Measurements from ENCODE around the gene OTUD3. TPM values are rescaled to one million over a fixed set of nuclear protein-coding genes. Genes with fewer than 3 reads are reported as not detected.
"Not testable (repeated sequence)": the region's sequence is repeated elsewhere in the genome, so short reads cannot be mapped to it uniquely, and the experiment has no call there.

Gene OTUD3, protein sequence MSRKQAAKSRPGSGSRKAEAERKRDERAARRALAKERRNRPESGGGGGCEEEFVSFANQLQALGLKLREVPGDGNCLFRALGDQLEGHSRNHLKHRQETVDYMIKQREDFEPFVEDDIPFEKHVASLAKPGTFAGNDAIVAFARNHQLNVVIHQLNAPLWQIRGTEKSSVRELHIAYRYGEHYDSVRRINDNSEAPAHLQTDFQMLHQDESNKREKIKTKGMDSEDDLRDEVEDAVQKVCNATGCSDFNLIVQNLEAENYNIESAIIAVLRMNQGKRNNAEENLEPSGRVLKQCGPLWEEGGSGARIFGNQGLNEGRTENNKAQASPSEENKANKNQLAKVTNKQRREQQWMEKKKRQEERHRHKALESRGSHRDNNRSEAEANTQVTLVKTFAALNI
- 27.7 TPM for polyA plus RNA-seq
- long read RNA-seq, donor 1, full-length matches to known transcripts = 1 of 1 reads
- long read RNA-seq, donor 1, partial matches to known transcripts = 0 of 1 reads
- long read RNA-seq, donor 1, other reads (novel, unspliced or antisense) = 0 of 1 reads
- long read RNA-seq, donor 2, full-length matches to known transcripts = 2 of 14 reads
- long read RNA-seq, donor 2, partial matches to known transcripts = 12 of 14 reads
- long read RNA-seq, donor 2, other reads (novel, unspliced or antisense) = 0 of 14 reads
- long read RNA-seq, donor 3 = 0 reads
- long read RNA-seq, donor 4 = 0 reads
- long read RNA-seq, donor 5 = 0 reads
- long read RNA-seq, donor 6 = 0 reads
- long read RNA-seq, donor 7 = 0 reads
- long read RNA-seq, donor 8, full-length matches to known transcripts = 2 of 2 reads
- long read RNA-seq, donor 8, partial matches to known transcripts = 0 of 2 reads
- long read RNA-seq, donor 8, other reads (novel, unspliced or antisense) = 0 of 2 reads
- long read RNA-seq, donor 9 = 0 reads
- long read RNA-seq, donor 10 = 0 reads
- long read RNA-seq, donor 11 = 0 reads

DNA sequence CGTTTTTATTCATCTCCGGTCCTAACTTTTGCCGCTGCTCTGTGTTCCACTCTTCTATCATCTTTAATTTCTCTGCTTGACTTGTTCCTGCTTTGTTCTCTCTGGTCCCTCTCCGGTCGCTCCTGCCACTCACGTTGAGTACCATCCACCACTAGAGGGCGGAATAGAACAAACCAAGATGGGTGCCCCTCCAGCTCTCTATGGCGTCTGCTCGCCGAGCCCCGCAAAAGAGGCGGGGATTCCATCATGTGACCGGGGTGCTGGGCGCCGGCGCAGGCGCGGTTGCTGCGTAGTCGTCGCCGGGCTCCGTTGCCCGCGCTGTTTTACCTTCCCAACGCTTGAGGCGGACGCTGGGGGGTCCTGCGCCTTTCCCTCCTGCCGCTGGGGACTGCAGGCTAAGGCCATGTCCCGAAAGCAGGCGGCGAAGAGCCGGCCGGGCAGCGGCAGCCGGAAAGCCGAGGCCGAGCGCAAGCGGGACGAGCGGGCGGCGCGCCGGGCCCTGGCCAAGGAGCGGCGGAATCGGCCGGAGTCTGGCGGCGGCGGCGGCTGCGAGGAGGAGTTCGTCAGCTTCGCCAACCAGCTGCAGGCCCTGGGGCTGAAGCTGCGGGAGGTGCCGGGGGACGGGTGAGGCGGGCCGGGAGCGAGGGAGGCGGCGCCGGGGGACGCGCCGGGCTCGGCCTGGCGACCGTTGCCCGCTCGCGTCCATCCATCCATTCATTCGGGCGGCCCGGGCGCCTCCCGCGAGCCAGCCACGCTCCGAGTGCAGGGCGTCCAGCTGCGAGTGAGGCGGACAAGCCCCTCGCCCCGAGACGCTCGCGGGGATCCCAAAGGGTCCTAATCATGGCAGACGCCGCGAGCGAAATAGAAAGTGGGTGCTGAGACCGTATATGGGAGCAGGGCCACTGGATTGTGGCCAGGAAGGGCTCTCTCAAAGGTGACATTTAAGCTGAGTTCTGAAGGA is at the start of gene OTUD3:
Gene OTUD3, plus strand, starts transcription at position 285 of the 961 bp plus-strand sequence. Its CDS starts 119 bp downstream, at position 404.
- H3K4me1 ChIP-seq (ENCODE audit: control insufficient read depth, insufficient read depth, low read length) = peaks cover 14% of the 10 kb centered on the region
- no peaks in the 10 kb centered on the region for H3K36me3 ChIP-seq (ENCODE audit: control insufficient read depth, insufficient read depth, low read length)
- no peaks in the 10 kb centered on the region for H3K27me3 ChIP-seq (ENCODE audit: control insufficient read depth, insufficient read depth, low read length)
- H3K9me3 ChIP-seq (ENCODE audit: control insufficient read depth, low read depth, low read length) = no peaks in the 10 kb centered on the region
- DNase-seq = peak; percentile 98
- H3K27ac ChIP-seq (ENCODE audit: low read length) = peak within 1 kb of the TSS; percentile 68
- peak within 1 kb of the TSS; percentile 83 for H3K4me3 ChIP-seq (ENCODE audit: low read length)
- 0% methylated on average over 3 of the region's 97 CpGs for WGBS (ENCODE audit: insufficient coverage, low lambda C conversion rate)

DNA sequence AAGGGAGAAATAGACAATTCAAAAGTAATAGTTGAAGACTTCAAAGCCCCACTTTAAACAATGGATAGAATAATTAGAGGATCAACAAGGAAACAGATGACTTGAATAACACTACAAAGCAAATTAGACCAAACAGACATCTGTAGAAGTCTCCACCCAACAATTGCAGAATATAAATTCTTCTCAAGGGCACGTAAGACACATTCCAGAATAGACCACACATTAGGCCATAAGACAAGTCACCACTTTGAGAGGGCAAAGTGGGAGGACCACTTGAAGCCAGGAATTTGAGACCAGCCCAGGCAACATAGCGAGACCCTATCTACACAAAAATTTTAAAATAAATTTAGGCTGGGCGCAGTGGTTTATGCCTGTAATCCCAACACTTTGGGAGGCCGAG is 46.6 kb upstream of the OTUD3 start:
- Histone ChIP-seq H3K27ac (ENCODE audit: low read length) (no peak overlapping the region), H3K27me3 (ENCODE audit: control insufficient read depth, insufficient read depth, low read length) (no peaks in the 10 kb centered on the region), H3K4me3 (ENCODE audit: low read length) (no peak overlapping the region), H3K4me1 (ENCODE audit: control insufficient read depth, insufficient read depth, low read length) (no peaks in the 10 kb centered on the region), H3K36me3 (ENCODE audit: control insufficient read depth, insufficient read depth, low read length) (no peaks in the 10 kb centered on the region), H3K9me3 (ENCODE audit: control insufficient read depth, low read depth, low read length) (no peaks in the 10 kb centered on the region)
- WGBS (ENCODE audit: insufficient coverage, low lambda C conversion rate) = no CpG with 5 or more reads among the region's 4 CpGs
- no peak for DNase-seq

DNA sequence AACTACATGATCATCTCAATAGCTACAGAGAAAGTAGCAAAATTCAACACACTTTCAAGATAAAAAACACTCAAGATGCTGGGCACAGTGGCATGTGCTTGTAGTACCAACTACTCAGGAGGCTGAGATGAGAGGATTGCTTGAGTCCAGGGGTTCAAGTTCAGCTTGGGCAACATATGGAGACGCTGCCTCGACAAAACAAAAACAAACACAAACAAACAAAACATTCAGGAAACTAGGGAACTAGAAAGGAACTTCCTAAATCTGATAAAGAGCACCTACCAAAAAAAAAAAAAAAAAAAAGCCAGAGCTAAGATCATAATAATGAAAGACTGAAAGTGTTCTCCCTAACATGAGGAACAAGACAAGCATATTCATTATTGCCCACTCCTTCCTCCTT is 44.3 kb upstream of the OTUD3 start:
- H3K4me3 ChIP-seq (ENCODE audit: low read length) = no peak overlapping the region
- H3K27me3 ChIP-seq (ENCODE audit: control insufficient read depth, insufficient read depth, low read length) = no peaks in the 10 kb centered on the region
- no peak for DNase-seq
- H3K27ac ChIP-seq (ENCODE audit: low read length) = no peak overlapping the region
- no peaks in the 10 kb centered on the region for H3K4me1 ChIP-seq (ENCODE audit: control insufficient read depth, insufficient read depth, low read length)
- H3K36me3 ChIP-seq (ENCODE audit: control insufficient read depth, insufficient read depth, low read length) = no peaks in the 10 kb centered on the region
- no peaks in the 10 kb centered on the region for H3K9me3 ChIP-seq (ENCODE audit: control insufficient read depth, low read depth, low read length)
- WGBS (ENCODE audit: insufficient coverage, low lambda C conversion rate) = no CpG with 5 or more reads among the region's 2 CpGs

DNA sequence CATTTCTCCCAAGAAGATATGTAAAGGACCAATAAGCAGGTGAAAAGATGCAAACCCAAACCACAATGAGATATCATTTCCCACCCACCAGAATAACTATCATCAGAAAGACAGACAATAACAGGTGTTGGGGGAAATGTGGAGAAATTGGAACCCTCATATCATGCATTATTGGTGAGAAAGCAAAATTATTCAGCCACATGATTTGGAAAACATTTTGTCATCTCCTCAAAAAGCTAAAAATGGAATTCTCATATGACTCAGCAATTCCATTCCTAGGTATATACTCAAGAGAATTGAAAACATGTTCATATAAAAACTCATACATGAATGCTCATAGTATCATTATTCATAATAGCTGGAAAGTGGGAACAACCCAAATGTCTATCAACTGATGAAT is 42.0 kb upstream of the OTUD3 start:
- DNase-seq = no peak
- H3K4me1 ChIP-seq (ENCODE audit: control insufficient read depth, insufficient read depth, low read length) = no peaks in the 10 kb centered on the region
- H3K27ac ChIP-seq (ENCODE audit: low read length) = no peak overlapping the region
- no peaks in the 10 kb centered on the region for H3K36me3 ChIP-seq (ENCODE audit: control insufficient read depth, insufficient read depth, low read length)
- H3K9me3 ChIP-seq (ENCODE audit: control insufficient read depth, low read depth, low read length) = no peaks in the 10 kb centered on the region
- H3K4me3 ChIP-seq (ENCODE audit: low read length) = no peak overlapping the region
- H3K27me3 ChIP-seq (ENCODE audit: control insufficient read depth, insufficient read depth, low read length) = no peaks in the 10 kb centered on the region

DNA sequence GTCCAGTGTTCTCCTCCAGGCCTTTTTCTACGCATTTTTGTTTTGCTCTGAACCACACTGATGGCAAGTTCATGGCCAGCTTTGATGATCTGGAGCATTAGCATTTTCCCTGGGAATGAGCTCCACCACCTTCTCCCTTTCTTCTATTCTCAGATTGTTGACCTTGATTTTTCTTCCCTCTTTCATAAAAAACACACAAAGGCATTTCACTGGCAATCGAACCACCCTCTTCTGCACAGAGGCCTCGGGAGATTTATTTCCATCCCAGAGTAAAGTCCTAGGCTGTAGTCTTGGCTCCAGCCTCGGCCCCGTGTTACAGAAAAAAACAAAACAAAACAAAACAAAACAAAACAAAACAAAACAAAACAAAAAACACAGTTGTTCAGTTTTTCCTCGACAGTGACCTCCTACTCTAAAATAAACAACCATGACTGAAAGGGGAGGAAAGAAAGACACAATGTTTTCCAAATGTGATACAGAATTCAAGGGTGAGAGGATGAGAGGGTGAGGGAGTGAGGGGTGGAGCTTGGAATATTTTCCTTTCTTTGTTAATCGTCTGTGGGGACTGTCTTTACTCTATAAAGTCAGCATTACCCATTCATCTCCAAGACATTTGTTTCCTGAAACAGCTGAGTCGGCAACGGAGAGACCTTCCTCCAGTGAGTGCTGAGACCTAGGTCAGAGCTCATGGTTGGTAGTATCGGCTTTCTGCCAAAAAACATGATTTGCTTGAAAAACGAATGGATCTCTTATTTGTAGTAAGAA is 37.3 kb upstream of the OTUD3 start:
- 48% methylated on average over 3 of the region's 11 CpGs for WGBS (ENCODE audit: insufficient coverage, low lambda C conversion rate)
- Histone ChIP-seq H3K4me1 (ENCODE audit: control insufficient read depth, insufficient read depth, low read length) (no peaks in the 10 kb centered on the region), H3K27me3 (ENCODE audit: control insufficient read depth, insufficient read depth, low read length) (no peaks in the 10 kb centered on the region), H3K36me3 (ENCODE audit: control insufficient read depth, insufficient read depth, low read length) (no peaks in the 10 kb centered on the region), H3K9me3 (ENCODE audit: control insufficient read depth, low read depth, low read length) (no peaks in the 10 kb centered on the region), H3K27ac (ENCODE audit: low read length) (no peak overlapping the region), H3K4me3 (ENCODE audit: low read length) (no peak overlapping the region)
- peak in 1 of 2 donors; percentile 27 for DNase-seq

DNA sequence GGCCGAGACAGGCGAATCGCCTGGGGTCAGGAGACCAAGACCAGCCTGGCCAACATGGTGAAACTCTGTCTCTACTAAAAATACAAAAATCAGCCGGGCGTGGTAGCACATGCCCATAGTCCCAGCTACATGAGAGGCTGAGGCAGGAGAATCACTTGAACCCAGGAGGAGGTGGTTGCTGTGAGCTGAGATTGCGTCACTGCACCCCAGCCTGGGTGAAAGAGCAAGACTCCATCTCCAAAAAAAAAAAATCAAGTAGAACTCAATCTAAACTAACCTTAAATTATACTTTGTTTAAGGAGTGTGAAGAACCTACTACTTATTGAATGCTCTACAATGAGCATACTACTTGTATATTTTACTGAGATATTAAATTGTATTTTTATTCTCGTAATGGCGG is 36.6 kb upstream of the OTUD3 start:
- no peaks in the 10 kb centered on the region for H3K9me3 ChIP-seq (ENCODE audit: control insufficient read depth, low read depth, low read length)
- no peak for DNase-seq
- H3K36me3 ChIP-seq (ENCODE audit: control insufficient read depth, insufficient read depth, low read length) = no peaks in the 10 kb centered on the region
- H3K27me3 ChIP-seq (ENCODE audit: control insufficient read depth, insufficient read depth, low read length) = no peaks in the 10 kb centered on the region
- no peak overlapping the region for H3K27ac ChIP-seq (ENCODE audit: low read length)
- H3K4me3 ChIP-seq (ENCODE audit: low read length) = no peak overlapping the region
- no CpG with 5 or more reads among the region's 8 CpGs for WGBS (ENCODE audit: insufficient coverage, low lambda C conversion rate)
- peaks cover 2% of the 10 kb centered on the region for H3K4me1 ChIP-seq (ENCODE audit: control insufficient read depth, insufficient read depth, low read length)

DNA sequence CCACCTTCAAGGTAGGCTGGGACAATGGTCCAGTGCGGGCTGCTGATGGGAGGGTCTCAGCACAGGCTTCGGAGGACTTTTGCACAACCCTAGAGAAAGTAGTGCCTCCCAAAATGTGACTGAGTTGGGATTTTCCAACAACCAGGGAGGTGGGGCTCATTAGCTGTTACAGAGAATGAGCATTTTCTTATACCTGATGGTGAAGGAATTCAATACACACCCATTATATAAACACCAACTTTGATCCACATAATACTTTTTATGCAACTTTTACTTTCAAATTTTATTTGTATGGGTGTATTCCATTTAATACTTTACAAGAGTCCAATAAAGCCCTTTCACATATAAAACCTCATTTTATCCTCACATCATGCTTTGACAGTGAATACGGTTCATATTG is 35.9 kb upstream of the OTUD3 start:
- Histone ChIP-seq H3K9me3 (ENCODE audit: control insufficient read depth, low read depth, low read length) (no peaks in the 10 kb centered on the region), H3K36me3 (ENCODE audit: control insufficient read depth, insufficient read depth, low read length) (no peaks in the 10 kb centered on the region), H3K4me1 (ENCODE audit: control insufficient read depth, insufficient read depth, low read length) (peaks cover 4% of the 10 kb centered on the region), H3K27me3 (ENCODE audit: control insufficient read depth, insufficient read depth, low read length) (no peaks in the 10 kb centered on the region), H3K4me3 (ENCODE audit: low read length) (no peak overlapping the region), H3K27ac (ENCODE audit: low read length) (no peak overlapping the region)
- no peak for DNase-seq
- WGBS (ENCODE audit: insufficient coverage, low lambda C conversion rate) = no CpG with 5 or more reads among the region's 3 CpGs

DNA sequence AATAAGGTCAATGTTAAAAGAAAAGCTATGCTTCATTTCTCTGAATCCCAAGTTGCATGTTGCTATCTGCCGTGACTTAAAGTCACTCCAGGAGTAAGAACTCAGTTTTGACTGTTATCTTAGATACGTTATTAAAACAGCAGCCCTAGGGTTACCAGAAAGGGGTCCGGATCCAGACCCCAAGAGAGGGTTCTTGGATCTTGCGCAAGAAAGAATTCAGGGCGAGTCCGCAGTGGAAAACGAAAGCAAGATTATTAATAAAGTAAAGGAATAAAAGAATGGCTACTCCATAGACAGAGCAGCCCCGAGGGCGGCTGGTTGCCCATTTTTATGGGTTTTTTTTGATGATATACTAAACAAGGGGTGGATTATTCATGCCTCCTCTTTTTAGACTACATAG is 34.9 kb upstream of the OTUD3 start:
- WGBS (ENCODE audit: insufficient coverage, low lambda C conversion rate) = 50% methylated on average over 2 of the region's 9 CpGs
- DNase-seq; H3K27me3 ChIP-seq (ENCODE audit: control insufficient read depth, insufficient read depth, low read length); H3K9me3 ChIP-seq (ENCODE audit: control insufficient read depth, low read depth, low read length); H3K4me1 ChIP-seq (ENCODE audit: control insufficient read depth, insufficient read depth, low read length); H3K36me3 ChIP-seq (ENCODE audit: control insufficient read depth, insufficient read depth, low read length); H3K27ac ChIP-seq (ENCODE audit: low read length); H3K4me3 ChIP-seq (ENCODE audit: low read length): not testable (repeated sequence)

DNA sequence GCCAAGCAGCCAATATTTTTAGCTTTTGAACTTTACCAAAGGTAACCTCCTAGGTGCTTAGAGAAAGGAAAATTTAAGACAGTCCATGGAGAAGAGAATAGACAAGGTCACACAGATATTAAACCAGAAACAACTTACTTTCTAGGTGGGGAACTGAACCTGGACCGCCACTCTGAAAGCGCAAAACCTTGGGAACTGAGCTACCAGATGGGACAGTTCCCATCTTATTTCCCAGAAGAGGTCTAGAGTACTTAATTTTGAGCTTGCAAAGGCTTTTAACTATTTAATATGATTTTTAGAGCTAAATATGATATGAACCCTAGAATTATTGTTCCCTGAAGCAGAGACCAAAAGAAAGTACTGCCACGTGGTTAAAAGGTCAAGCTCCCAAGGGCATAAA is 32.9 kb upstream of the OTUD3 start:
- H3K36me3 ChIP-seq (ENCODE audit: control insufficient read depth, insufficient read depth, low read length); H3K4me1 ChIP-seq (ENCODE audit: control insufficient read depth, insufficient read depth, low read length); H3K4me3 ChIP-seq (ENCODE audit: low read length); DNase-seq; H3K27me3 ChIP-seq (ENCODE audit: control insufficient read depth, insufficient read depth, low read length); H3K27ac ChIP-seq (ENCODE audit: low read length); H3K9me3 ChIP-seq (ENCODE audit: control insufficient read depth, low read depth, low read length): not testable (repeated sequence)
- no CpG with 5 or more reads among the region's 3 CpGs for whole genome bisulfite sequencing (ENCODE audit: insufficient coverage, low lambda C conversion rate)
